Prostate gland (tissue), 2 donors: ENCODE data around the gene PLPPR1. TPM values are rescaled to one million over a fixed set of nuclear protein-coding genes. Genes with fewer than 3 reads are reported as not detected.

ENCODE experiments used
- DNase-seq: peaks from one replicate; pipeline ENCODE4 v3.0.0-alpha.2; 2019; ENCODE audit warnings: low spot score
- H3K27ac ChIP-seq, 2 donors: fragments of 200-600 bp; sonication (generic); 2 replicates each; pipeline ENCODE4 v1.5.1; 2017 to 2019
- H3K27me3 ChIP-seq: fragments of 200-600 bp; sonication (generic); replicated peaks from 2 replicates; pipeline ENCODE4 v1.5.1; 2019; ENCODE audit not compliant: insufficient read depth
- H3K36me3 ChIP-seq, 2 donors: fragments of 200-600 bp; sonication (generic); 1 replicate in 1 of 2; 2 replicates in 1 of 2; pipeline versions ENCODE4 v1.5.1 to v1.8.1; 2017 to 2019
- H3K4me1 ChIP-seq: fragments of 200-600 bp; sonication (generic); replicated peaks from 2 replicates; pipeline ENCODE4 v1.5.1; 2019
- H3K4me3 ChIP-seq, 2 donors: fragments of 200-600 bp; sonication (generic); 2 replicates each; pipeline ENCODE4 v1.5.1; 2017 to 2019
- H3K9me3 ChIP-seq: fragments of 200-600 bp; sonication (generic); 2 replicates; pipeline ENCODE4 v1.5.1; 2017
- CTCF ChIP-seq, 4 experiments: fragments of 200-600 bp in 2 of 4; fragments of 450-650 bp in 2 of 4; sonication (generic) in 2 of 4; IDR thresholded peaks; 1 replicate in 3 of 4; 2 replicates in 1 of 4; pipeline ENCODE4 v1.5.1; 2016 to 2019; ENCODE audit warnings: antibody characterized with exemption in 4 of 4, mild to moderate bottlenecking in 2 of 4, moderate library complexity in 2 of 4
- POLR2A ChIP-seq: fragments of 450-650 bp; IDR thresholded peaks from one replicate; pipeline ENCODE4 v1.6.1; 2016; ENCODE audit warnings: antibody characterized with exemption, mild to moderate bottlenecking
- POLR2AphosphoS5 ChIP-seq: sonication (generic); formaldehyde crosslinking; IDR thresholded peaks from one replicate; pipeline ENCODE4 v1.6.1; 2017; ENCODE audit warnings: antibody characterized with exemption
- WGBS: methylation state at CpG from one replicate; pipeline ENCODE4 v1.1.5; 2018; 5-methylcytosine and 5-hydroxymethylcytosine counted together
- intact Hi-C: fragments of 100-400 bp; cut with DNase I; formaldehyde crosslinking; loops from one replicate; pipeline ENCODE4 v1.14.2; 2022
- total RNA-seq, 2 donors: library from RNA; depleted of rRNA; stranded (reverse); fragments of >200 nt; gene quantifications; one replicate each; pipeline ENCODE4 v1.1.0, GENCODE V29; 2016

The PLPPR1 gene
- total RNA-seq, 2 donors from 2014 or later, result 2.8 TPM; not detected in 1

DNA sequence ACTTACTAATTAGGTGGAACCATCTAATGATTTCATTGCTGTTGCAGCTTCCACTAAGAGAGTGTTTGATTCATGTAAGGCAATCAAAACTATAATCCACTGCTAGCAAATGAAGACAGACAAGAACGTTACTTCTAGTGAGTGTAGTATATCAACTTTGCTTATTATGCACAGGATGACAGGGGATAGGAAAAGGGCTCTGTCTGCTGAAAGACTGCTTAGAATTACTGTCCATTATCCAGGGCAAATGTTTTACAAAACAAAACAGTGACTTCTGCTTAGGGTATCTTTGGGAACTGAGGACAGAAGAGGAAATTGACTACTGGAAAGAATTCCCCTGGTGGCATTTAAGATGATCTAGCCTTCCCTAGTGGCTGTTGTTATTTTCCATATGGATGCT, 40.2 kb downstream of the PLPPR1 start:
- DNase-seq, result no peak
- H3K27ac ChIP-seq, result no peak overlapping the region
- no peak overlapping the region for H3K4me3 ChIP-seq
- H3K9me3 ChIP-seq, result no peaks in the 10 kb centered on the region
- WGBS, result 57% methylated on average over 1 of the region's 1 CpG
- intact Hi-C loops, result no loop called here
- no peaks in the 10 kb centered on the region for H3K36me3 ChIP-seq
- H3K4me1 ChIP-seq, result no peaks in the 10 kb centered on the region
- H3K27me3 ChIP-seq, result no peaks in the 10 kb centered on the region
- no peak for TF ChIP-seq CTCF (IDR thresholded peaks at IDR 0.05)
- TF ChIP-seq POLR2AphosphoS5, result no peak
- TF ChIP-seq POLR2A, result no peak

DNA sequence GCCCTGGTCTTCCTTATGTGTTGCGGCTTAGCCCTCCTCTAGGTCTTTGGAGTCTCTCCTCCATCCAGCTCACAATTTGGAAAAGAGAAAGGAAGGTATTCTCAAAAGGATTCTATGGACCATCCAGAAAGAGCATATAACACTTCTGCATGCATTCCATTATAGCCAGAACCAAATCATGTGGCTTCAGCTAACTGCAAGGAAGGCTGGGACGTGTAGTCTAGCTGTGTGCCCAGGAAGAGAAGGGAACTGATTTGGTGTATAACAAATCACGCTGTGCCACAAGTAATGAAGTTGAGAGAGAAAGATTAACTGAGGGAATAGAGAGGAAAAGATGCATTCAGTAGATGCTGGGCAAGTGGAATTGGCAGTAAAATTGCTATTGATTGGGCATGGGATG, 43.7 kb downstream of the PLPPR1 start:
- no peak overlapping the region for H3K4me3 ChIP-seq
- H3K36me3 ChIP-seq, result no peaks in the 10 kb centered on the region
- no peak overlapping the region for H3K27ac ChIP-seq
- TF ChIP-seq POLR2A (no peak), POLR2AphosphoS5 (no peak), CTCF (IDR thresholded peaks at IDR 0.05) (no peak)
- intact Hi-C loops, result no loop called here
- DNase-seq, result no peak
- H3K27me3 ChIP-seq, result no peaks in the 10 kb centered on the region
- 92% methylated on average over 3 of the region's 3 CpGs for WGBS
- H3K4me1 ChIP-seq, result no peaks in the 10 kb centered on the region
- no peaks in the 10 kb centered on the region for H3K9me3 ChIP-seq

- no peak overlapping the region for H3K4me3 ChIP-seq
- no peak for TF ChIP-seq POLR2A
- TF ChIP-seq POLR2AphosphoS5, result no peak
- TF ChIP-seq CTCF (IDR thresholded peaks at IDR 0.05), result no peak
- no peaks in the 10 kb centered on the region for H3K27me3 ChIP-seq
- H3K4me1 ChIP-seq, result no peaks in the 10 kb centered on the region
- DNase-seq, result no peak
- no peaks in the 10 kb centered on the region for H3K9me3 ChIP-seq
- H3K36me3 ChIP-seq, result no peaks in the 10 kb centered on the region
- 53% methylated on average over 2 of the region's 2 CpGs for WGBS
- intact Hi-C loops, result no loop called here
- H3K27ac ChIP-seq, result no peak overlapping the region
These were observed 44.6 kb downstream of the PLPPR1 start for GRCh38 chr9:101073122-101073521.

DNA sequence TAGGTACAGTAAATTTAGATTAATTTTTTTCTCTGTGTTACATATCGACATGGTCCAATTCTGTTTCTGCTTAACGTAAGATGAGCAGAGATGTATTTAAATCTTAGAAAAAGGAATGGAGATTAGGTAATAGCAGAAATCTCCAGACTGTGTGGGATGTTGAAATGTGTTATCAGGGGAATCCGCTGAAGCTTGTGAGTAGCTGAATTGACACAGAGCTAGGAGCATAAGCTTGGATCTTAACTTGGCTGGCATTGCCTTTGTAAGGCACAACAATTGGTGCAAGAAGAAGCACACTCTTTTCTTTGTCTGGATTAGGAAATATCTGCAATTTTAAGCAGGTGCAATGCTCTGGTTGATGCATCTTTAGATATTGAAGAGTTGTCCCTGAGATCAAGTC, 53.1 kb downstream of the PLPPR1 start:
- no peak overlapping the region for H3K27ac ChIP-seq
- no peaks in the 10 kb centered on the region for H3K4me1 ChIP-seq
- H3K9me3 ChIP-seq, result no peaks in the 10 kb centered on the region
- no peak overlapping the region for H3K4me3 ChIP-seq
- H3K27me3 ChIP-seq, result no peaks in the 10 kb centered on the region
- intact Hi-C loops, result no loop called here
- WGBS, result 89% methylated on average over 3 of the region's 3 CpGs
- no peak for TF ChIP-seq POLR2AphosphoS5
- no peak for TF ChIP-seq POLR2A
- TF ChIP-seq CTCF (IDR thresholded peaks at IDR 0.05), result no peak
- DNase-seq, result no peak
- H3K36me3 ChIP-seq, result no peaks in the 10 kb centered on the region

DNA sequence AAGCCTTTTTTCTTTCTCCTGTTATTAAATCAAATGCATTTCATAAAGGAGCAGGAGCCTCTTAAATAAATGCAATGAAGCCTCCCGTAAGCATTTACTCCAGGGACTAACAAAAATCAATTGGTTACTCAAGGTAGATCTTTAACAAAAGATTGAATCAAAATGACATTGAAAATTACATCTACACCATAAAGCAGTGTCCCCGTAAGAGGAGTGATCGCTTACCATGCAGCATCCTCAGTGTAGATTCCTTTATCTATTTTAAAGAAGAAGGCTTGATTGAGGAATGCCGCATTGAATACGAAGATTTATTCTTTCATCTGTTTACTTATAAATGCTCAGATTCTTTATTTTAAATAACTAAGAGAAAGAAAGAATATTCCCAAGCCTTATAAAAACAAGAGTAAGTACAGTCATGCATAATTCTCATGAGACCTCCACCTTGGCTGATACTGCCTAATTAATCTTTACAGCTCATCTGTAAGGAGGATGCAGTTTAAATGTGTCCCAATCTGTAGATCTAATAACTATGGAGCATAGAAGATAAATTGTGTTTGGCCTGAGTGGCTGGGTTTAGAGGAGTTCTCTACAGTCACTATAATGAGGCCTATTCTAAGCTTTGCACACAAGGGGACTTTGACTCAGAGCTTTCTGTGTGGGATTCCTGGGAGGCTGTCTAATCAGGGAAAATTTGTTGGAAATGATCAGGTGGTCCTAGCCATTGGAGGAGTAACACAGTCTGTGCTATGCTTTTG, 55.1 kb downstream of the PLPPR1 start:
- Histone ChIP-seq H3K36me3 (no peaks in the 10 kb centered on the region), H3K27me3 (no peaks in the 10 kb centered on the region), H3K27ac (no peak overlapping the region), H3K9me3 (no peaks in the 10 kb centered on the region), H3K4me3 (no peak overlapping the region), H3K4me1 (no peaks in the 10 kb centered on the region)
- WGBS, result 89% methylated on average over 5 of the region's 5 CpGs
- no peak for DNase-seq
- intact Hi-C loops, result no loop called here
- TF ChIP-seq POLR2AphosphoS5 (no peak), CTCF (IDR thresholded peaks at IDR 0.05) (no peak), POLR2A (no peak)
